CD14-positive monocyte (primary cell): ENCODE data around the gene PNISR. TPM values are rescaled to one million over a fixed set of nuclear protein-coding genes. Genes with fewer than 3 reads are reported as not detected.
A peak's percentile ranks its signal among the peaks of the same experiment; 100 is the strongest.

ENCODE experiments used
- DNase-seq, 3 donors: peaks; one replicate each; pipeline ENCODE4 v3.0.0-alpha.2; 2011 to 2022
- H2AFZ ChIP-seq: 2 replicates; pipeline ENCODE4 v1.6.0; 2012; ENCODE audit warnings: mild to moderate bottlenecking, low read depth, low read length, inconsistent platforms; ENCODE audit not compliant: insufficient read depth, poor library complexity, severe bottlenecking
- H3K27ac ChIP-seq, 2 donors: 1 replicate in 1 of 2; 2 replicates in 1 of 2; pipeline ENCODE4 v1.5.1; 2012 to 2013; ENCODE audit warnings: low read length in 2 of 2, control low read depth in 1 of 2, inconsistent platforms in 1 of 2, low read depth in 1 of 2, mild to moderate bottlenecking in 1 of 2
- H3K27me3 ChIP-seq, 2 donors: one replicate each; pipeline versions ENCODE4 v1.6.0 to v1.6.1; 2011 to 2013; ENCODE audit warnings: low read length in 2 of 2; ENCODE audit not compliant: control insufficient read depth in 2 of 2, insufficient read depth in 2 of 2
- H3K36me3 ChIP-seq, 2 donors: replicated peaks in 1 of 2; 1 replicate in 1 of 2; 2 replicates in 1 of 2; pipeline versions ENCODE4 v1.5.1 to v1.6.1; 2012 to 2013; ENCODE audit warnings: low read length in 2 of 2, control low read depth in 1 of 2, inconsistent platforms in 1 of 2, mild to moderate bottlenecking in 1 of 2; ENCODE audit not compliant: insufficient read depth in 2 of 2, control insufficient read depth in 1 of 2
- H3K4me1 ChIP-seq, 2 donors: 1 replicate in 1 of 2; 2 replicates in 1 of 2; pipeline versions ENCODE4 v1.5.1 to v1.6.1; 2012 to 2013; ENCODE audit warnings: low read length in 2 of 2, control low read depth in 1 of 2, inconsistent platforms in 1 of 2, mild to moderate bottlenecking in 1 of 2, moderate library complexity in 1 of 2; ENCODE audit not compliant: insufficient read depth in 2 of 2, control insufficient read depth in 1 of 2
- H3K4me2 ChIP-seq: replicated peaks from 2 replicates; pipeline ENCODE3; 2012; ENCODE audit warnings: low read length, moderate library complexity, mild to moderate bottlenecking; ENCODE audit not compliant: poor library complexity, severe bottlenecking; ENCODE audit errors: extremely low read depth
- H3K4me3 ChIP-seq, 3 experiments: fragments of 200-600 bp in 1 of 3; sonication (generic) in 1 of 3; replicated peaks in 1 of 3; 1 replicate in 2 of 3; 2 replicates in 1 of 3; pipeline ENCODE4 v1.5.1; 2011 to 2013; ENCODE audit warnings: low read length in 3 of 3, mild to moderate bottlenecking in 3 of 3, control low read depth in 2 of 3, low read depth in 2 of 3, inconsistent platforms in 1 of 3, moderate library complexity in 1 of 3
- H3K79me2 ChIP-seq: 2 replicates; pipeline ENCODE4 v1.6.0; 2012; ENCODE audit warnings: mild to moderate bottlenecking, control low read depth, inconsistent platforms, low read length, moderate library complexity; ENCODE audit not compliant: insufficient read depth
- H3K9ac ChIP-seq: 2 replicates; pipeline ENCODE4 v1.6.0; 2017; ENCODE audit warnings: low read length, mild to moderate bottlenecking; ENCODE audit not compliant: insufficient read depth, poor library complexity, severe bottlenecking
- H3K9me3 ChIP-seq, 2 donors: replicated peaks in 1 of 2; 1 replicate in 1 of 2; 2 replicates in 1 of 2; pipeline versions ENCODE4 v1.5.1 to v1.6.1; 2012 to 2013; ENCODE audit warnings: low read length in 2 of 2, control low read depth in 1 of 2; ENCODE audit not compliant: control insufficient read depth in 1 of 2, insufficient read depth in 1 of 2
- H4K20me1 ChIP-seq: 2 replicates; pipeline ENCODE4 v1.6.0; 2012; ENCODE audit warnings: mild to moderate bottlenecking, low read length, control low read depth, moderate library complexity; ENCODE audit not compliant: insufficient read depth
- H3K27ac Mint-ChIP-seq, 7 donors: one replicate each; pipeline ENCODE4 v1.8.0; 2020; ENCODE audit warnings: mild to moderate bottlenecking in 7 of 7, mixed read lengths in 7 of 7, moderate library complexity in 6 of 7, inconsistent platforms in 2 of 7
- H3K27me3 Mint-ChIP-seq, 3 donors: one replicate each; pipeline ENCODE4 v1.8.0; 2021 to 2022; ENCODE audit warnings: low read depth in 3 of 3, mild to moderate bottlenecking in 3 of 3, mixed read lengths in 3 of 3, moderate library complexity in 3 of 3, inconsistent platforms in 1 of 3
- H3K36me3 Mint-ChIP-seq, 2 donors: one replicate each; pipeline ENCODE4 v1.8.0; 2020; ENCODE audit warnings: mixed read lengths in 2 of 2, inconsistent platforms in 1 of 2, mild to moderate bottlenecking in 1 of 2
- H3K4me1 Mint-ChIP-seq: one replicate; pipeline ENCODE4 v1.8.0; 2020; ENCODE audit warnings: mild to moderate bottlenecking, mixed read lengths
- H3K4me3 Mint-ChIP-seq, 2 donors: one replicate each; pipeline ENCODE4 v1.8.0; 2020; ENCODE audit warnings: mild to moderate bottlenecking in 2 of 2, mixed read lengths in 2 of 2, moderate library complexity in 1 of 2
- H3K9me3 Mint-ChIP-seq, 7 donors: one replicate each; pipeline ENCODE4 v1.8.0; 2020 to 2022; ENCODE audit warnings: mixed read lengths in 7 of 7, mild to moderate bottlenecking in 6 of 7, moderate library complexity in 6 of 7, inconsistent platforms in 2 of 7
- CTCF ChIP-seq: fragments of 200-600 bp; IDR thresholded peaks from one replicate; pipeline ENCODE4 v1.8.0; 2022; ENCODE audit warnings: antibody characterized with exemption, mild to moderate bottlenecking
- WGBS: methylation state at CpG from one replicate; pipeline ENCODE4 v1.1.5; 2013; ENCODE audit warnings: missing lambda C conversion rate; ENCODE audit not compliant: insufficient coverage; 5-methylcytosine and 5-hydroxymethylcytosine counted together
- intact Hi-C, 2 donors: fragments of 100-400 bp; cut with micrococcal nuclease; formaldehyde crosslinking; loops; one replicate each; pipeline versions ENCODE4 v1.15.0 to v1.15.1; 2023
- polyA plus RNA-seq, 3 donors: library from polyadenylated mRNA; depleted of rRNA in 1 of 3; unstranded in 2 of 3; stranded (reverse) in 1 of 3; fragments of 300-500 nt in 2 of 3; fragments of >200 nt in 1 of 3; fragmentation: Illumina TruSeq in 2 of 3; gene quantifications; 1 replicate in 2 of 3; 2 replicates in 1 of 3; pipeline ENCODE4 v1.2.3, GENCODE V29; 2012 to 2021

The PNISR gene
- polyA plus RNA-seq, 3 donors, result 28.9 to 75.4 (median 33.9) TPM

DNA sequence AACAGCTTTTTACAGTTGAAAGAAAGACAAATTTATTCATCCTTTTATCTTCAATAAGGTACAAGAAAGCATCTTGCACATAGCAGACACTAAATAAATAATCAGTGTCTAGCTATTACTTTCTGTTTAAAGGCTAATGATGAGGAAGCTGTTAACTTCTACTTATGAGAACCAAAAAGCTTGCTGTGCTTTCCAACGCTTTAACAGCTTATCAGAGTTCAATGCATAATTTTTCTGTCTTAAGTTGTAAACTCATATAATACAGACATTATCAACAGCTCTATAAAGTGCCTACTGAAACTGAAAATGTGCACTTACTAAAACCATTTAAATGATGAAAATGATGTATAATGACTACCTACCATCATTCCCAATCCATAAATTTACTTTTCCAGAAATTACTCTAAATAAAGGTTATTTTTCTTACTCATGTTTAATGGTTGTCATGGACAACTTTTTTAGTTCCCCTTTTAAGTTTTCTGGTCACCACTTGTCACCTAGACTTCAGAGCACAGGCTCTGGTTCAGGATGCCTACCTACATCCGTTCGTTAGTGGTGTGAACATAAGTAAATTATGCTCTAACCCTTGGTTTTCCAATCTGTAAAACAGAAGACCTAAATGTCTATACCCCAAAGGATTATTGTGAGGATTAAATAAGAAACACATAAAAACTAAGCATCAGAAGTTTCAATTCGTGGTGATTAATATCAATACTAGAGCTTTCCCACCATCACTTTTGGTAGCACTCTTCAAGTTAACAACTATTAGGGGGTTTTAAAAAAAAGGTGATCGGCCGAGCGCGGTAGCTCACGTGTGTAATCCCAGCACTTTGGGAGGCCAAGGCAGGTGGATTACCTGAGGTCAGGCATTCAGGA, 8.0 kb downstream of the PNISR start:
- H3K4me3 ChIP-seq, result no peak overlapping the region
- Mint-ChIP-seq H3K9me3 (no peaks in the 10 kb centered on the region), H3K4me3 (no peak overlapping the region), H3K4me1 (peaks cover 17% of the 10 kb centered on the region), H3K27ac (peak overlapping the region in 2 of 7 donors; percentile 37 to 55), H3K27me3 (peaks cover 0 to 1% (median 0%) of the 10 kb centered on the region in 3 donors), H3K36me3 (peaks cover 20 to 38% of the 10 kb centered on the region in 2 donors)
- H3K27me3 ChIP-seq, result no peaks in the 10 kb centered on the region
- H2AFZ ChIP-seq, result no peak overlapping the region
- H3K4me1 ChIP-seq, result no peaks in the 10 kb centered on the region
- TF ChIP-seq CTCF, result no peak
- peaks cover 100% of the 10 kb centered on the region for H4K20me1 ChIP-seq
- H3K9me3 ChIP-seq, result no peaks in the 10 kb centered on the region
- peaks cover 17 to 40% of the 10 kb centered on the region in 2 donors for H3K36me3 ChIP-seq
- peak in 1 of 3 donors; percentile 5 for DNase-seq
- peak overlapping the region in 1 of 2 donors; percentile 11 for H3K27ac ChIP-seq
- intact Hi-C loops, result no loop called here
- WGBS, result 90% methylated on average over 2 of the region's 9 CpGs
- H3K79me2 ChIP-seq, result peaks cover 100% of the 10 kb centered on the region
- no peak overlapping the region for H3K4me2 ChIP-seq
- no peak overlapping the region for H3K9ac ChIP-seq

- no peak overlapping the region for H3K4me2 ChIP-seq
- DNase-seq, result no peak
- Mint-ChIP-seq H3K4me1 (peaks cover 9% of the 10 kb centered on the region), H3K36me3 (peaks cover 27 to 41% of the 10 kb centered on the region in 2 donors), H3K9me3 (no peaks in the 10 kb centered on the region), H3K4me3 (no peak overlapping the region), H3K27me3 (no peaks in the 10 kb centered on the region), H3K27ac (peak overlapping the region in 1 of 7 donors; percentile 6)
- intact Hi-C loops, result no loop called here
- H4K20me1 ChIP-seq, result peaks cover 100% of the 10 kb centered on the region
- peaks cover 25 to 45% of the 10 kb centered on the region in 2 donors for H3K36me3 ChIP-seq
- no peak overlapping the region for H2AFZ ChIP-seq
- H3K4me3 ChIP-seq, result no peak overlapping the region
- no peak overlapping the region for H3K27ac ChIP-seq
- peaks cover 99% of the 10 kb centered on the region for H3K79me2 ChIP-seq
- TF ChIP-seq CTCF, result no peak
- no peaks in the 10 kb centered on the region for H3K9me3 ChIP-seq
- H3K27me3 ChIP-seq, result no peaks in the 10 kb centered on the region
- no peak overlapping the region for H3K9ac ChIP-seq
- WGBS, result 100% methylated on average over 1 of the region's 2 CpGs
- no peaks in the 10 kb centered on the region for H3K4me1 ChIP-seq
Measured at GRCh38 chr6:99416226-99416625, 8.9 kb downstream of the PNISR start.
